GM21423 (cell line): ENCODE results near the gene BMP10.
"Not testable (repeated sequence)": the region's sequence is repeated elsewhere in the genome, so short reads cannot be mapped to it uniquely, and the experiment has no call there.

ENCODE experiments used
- ATAC-seq: cut with Tn5 transposase; IDR thresholded peaks from one replicate; pipeline ENCODE4 v1.9.1; 2021; ENCODE audit warnings: mild to moderate bottlenecking, moderate library complexity; ENCODE audit not compliant: unreplicated experiment

BMP10 gene

DNA sequence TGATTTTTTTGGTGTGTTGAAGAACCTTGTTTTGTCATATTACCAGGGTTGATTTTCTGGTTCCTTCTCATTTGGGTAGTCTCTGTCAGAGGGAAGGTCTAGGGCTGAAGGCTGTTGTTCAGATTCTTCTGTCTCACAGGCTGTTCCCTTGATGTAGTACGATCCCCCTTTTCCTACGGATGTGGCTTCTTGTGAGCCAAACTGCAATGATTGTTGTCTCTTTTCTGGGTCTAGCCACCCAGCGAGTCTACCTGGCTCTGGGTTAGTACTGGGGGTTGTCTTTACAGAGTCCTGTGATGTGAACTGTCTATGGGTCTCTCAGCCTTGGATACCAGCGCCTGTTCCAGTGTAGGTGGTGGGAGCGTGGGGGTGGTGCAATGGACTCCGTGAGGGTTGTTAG, 24.8 kb upstream of the BMP10 start:
- ATAC-seq = not testable (repeated sequence)

DNA sequence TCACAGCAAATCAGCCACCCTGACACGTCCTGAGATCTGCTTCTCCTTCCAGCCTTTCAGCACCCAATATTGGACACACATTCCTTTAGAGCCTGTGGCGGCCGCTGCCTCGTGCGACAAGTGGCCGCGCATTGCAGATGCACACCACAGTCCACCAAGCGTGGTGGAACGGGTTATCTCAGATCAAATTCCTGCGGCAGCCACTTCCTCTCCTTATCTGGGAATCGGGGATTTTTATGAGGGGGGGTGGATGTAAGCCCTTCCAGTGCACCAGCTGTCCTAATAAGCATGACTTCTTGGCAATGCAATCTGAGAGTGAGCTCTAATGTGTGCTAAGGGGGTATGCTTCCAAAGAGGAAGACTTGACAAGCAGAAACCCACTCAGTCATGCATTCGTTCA, 18.3 kb upstream of the BMP10 start:
- no peak for ATAC-seq

DNA sequence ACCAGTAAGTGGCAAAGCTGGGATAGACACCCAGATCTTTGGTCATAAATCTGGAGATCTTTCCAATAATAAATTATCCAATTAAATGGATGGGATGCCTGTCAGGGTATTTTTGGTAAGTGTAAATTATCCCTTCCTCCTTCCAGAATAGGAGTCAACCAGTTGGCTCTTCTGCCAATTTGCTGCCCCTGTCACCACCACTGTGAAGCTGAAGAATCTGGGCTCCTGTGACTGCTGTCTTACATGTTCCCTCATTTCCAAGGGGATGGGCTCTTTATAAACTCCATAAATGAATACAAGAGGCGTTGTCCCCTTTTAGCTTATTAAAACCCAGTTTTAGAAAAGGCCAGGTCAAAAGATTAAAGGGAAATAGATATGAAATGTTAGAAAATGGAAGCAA, 17.8 kb upstream of the BMP10 start:
- no peak for ATAC-seq

DNA sequence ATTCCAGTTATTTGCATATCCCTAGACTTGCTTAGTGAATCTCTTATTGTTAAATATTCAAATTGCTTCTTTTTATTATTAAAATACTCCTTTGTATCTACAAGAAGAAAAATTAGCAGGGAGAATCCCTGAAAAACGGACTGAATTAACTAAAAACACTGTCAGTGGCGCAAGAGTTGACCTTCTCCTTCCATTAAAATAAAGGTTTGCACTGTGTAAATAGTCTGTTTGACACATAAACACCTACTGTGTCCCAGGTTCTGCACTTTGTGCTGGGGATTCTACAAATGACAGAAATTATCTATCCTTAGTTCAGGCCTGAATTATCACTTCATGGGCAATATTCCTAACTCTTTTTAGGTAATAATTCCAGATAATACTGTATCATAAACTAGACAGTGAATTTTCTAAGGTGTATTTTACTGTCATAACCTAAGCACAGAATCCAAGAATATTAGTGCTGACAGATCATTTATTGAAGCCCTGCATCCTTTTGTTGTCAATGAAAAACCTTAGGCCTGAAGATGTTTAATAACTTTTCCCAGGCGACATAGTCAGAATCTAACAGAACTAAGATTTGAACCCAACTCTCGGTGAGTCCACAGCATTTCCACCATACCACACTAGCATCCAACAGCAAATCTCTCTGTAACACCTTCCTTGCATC, 17.0 kb upstream of the BMP10 start:
- no peak for ATAC-seq

DNA sequence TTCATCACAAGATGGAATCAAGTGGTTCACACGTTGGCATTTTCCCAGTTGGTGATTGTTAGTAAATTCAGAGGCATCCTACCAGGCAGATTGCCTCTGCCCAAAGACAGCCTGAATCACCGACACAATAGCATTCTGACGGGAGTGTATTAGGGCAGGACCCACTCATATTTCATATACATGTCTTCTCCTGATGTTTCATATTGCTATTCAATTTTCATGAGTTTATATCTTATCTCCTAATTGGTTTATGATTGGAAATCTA, 14.5 kb upstream of the BMP10 start:
- ATAC-seq = no peak

GRCh38 chr2:68885074-68885810, 14.0 kb upstream of the BMP10 start:
- no peak for ATAC-seq

- no peak for ATAC-seq
Measured at GRCh38 chr2:68880213-68880612, 9.0 kb upstream of the BMP10 start.

DNA sequence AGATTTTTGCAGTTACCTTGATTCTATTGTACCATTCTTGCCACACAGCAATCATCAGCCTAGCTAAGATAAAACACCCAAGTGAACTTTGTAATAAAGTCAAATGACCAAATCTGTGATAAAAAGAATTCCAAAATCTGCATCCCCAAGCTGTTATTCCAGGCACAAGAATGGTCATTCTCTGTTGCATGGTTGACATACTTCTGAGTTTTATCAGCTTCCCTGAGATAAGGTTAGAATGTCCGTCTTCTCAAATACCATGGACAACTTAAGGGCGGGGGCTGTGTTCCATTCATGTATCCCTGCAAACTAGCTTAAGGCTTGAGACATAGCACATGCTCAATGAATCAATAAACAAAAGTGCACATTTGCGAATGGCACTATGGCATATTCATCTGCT, 8.1 kb upstream of the BMP10 start:
- ATAC-seq = no peak

- ATAC-seq = no peak
Measured at GRCh38 chr2:68878753-68879152, 7.6 kb upstream of the BMP10 start.

DNA sequence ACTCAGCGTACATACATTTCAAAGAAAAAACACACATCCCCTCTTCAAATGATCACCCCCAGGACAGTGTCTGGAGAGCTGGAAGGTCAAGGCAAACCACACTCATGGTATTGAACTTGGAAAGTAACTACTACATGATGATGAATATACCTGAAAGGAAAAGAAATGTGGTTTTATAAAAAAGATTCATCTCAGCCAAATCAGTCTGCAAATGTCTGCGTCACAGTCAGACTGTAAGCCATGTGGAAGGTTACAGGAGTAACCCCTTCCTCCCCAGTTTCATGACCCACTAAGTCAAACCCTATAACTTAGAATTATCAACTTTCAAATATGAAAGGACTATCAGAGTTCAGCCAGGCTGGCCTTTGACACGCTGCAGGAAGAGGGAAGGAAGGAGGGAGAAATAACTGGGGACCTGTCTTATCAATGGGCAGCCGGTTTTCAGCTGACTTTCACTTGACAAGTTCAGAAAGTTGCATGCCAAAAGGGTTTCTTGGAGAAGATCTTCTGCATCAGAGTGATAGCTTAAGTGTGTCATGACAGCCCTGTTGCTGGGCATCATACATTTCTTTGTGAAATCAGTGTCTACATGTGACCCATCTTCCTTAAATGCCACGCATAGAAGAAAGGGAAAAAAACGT, 7.0 kb upstream of the BMP10 start:
- ATAC-seq = no peak

DNA sequence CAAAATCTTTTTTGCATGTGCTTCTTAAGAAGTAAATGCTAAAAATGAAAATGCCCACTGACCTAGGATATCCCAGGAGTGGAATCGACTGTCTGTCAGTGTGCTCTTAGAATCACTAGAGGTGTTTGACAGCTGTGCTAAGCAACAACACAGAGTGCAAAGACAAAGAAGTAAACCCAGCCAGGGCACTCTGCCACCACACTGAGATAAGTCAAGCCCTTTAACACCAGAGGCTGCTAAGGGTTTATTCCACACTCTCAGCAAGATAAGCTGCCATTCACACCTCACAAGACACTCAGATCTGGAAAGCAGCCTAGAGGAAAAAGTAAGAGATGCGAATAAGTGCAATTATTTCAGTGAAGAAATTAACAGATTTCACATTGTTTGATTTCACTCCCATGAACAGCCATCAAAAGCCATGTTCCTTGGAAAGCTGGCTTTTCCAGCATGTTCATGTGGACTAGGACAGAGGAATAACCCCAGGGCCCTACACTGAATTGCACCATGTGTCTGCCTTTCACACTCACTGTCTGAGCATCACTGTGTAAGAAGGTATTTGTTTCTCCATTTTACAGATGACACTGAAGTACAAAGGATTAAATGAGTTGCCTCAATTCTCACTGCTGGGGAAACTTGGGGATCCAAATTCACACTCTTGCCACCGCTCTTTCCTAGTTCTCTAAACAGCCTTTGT, 6.0 kb upstream of the BMP10 start:
- no peak for ATAC-seq

DNA sequence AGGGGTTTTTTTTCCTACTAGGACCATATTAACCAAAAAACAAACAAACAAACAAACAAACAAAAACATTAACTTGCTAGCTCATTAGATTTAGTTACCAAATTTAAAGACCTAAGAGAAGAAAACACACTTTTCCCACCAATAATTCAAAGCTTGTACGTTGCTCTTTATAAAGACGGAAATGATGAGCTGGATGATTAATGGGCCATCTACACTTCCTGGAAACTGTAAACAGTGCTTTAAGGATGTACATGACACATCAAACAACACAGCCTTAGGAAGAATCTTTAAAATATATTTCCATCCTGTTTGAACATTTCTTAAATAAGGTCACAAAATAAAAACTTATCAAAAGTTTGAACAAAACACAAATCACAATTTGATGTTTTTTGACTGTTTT, 982 bp downstream of the BMP10 start:
- no peak for ATAC-seq

GRCh38 chr2:68865108-68865507, 6.1 kb downstream of the BMP10 start:
- ATAC-seq = no peak

DNA sequence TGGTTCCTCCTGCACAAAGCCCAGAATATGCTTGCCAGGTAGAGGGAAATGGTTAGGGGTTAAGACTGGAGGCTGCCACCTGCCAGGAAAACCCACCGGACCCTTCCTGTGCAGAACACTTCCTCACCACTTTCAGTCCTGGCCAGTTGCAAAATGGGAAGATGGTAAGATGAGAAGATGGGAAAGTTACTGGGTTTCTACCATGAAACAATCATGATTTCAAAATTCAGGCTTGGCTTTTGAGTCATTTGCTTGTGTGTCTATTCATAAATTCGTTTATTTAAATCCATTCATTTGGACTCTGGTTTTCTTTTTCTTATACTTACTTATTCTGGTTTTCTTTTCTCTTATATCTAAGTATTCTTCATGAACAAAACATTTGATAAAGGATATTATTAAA, 7.2 kb downstream of the BMP10 start:
- ATAC-seq = no peak

GRCh38 chr2:68862889-68863288, 8.3 kb downstream of the BMP10 start:
- ATAC-seq = no peak

GRCh38 chr2:68861330-68861729, 9.9 kb downstream of the BMP10 start:
- ATAC-seq = no peak

DNA sequence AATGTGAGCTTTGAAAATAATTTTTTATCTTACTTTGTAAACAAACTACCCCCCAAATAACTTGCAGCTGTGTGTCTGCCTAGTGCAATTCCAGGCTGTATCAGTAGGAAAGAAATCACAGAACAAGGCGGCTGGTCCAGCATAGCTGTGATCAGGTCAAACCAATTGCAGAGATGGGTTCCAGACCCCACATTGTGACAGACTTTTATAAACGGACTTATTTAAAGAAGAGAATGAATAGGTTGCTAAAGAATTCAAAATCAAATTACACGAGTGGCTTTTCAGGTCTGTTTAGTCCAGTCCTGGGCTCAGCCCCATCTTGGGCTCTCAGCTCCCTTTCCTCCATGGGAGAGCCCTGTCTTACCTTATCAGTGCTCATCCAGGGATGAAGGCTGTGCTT, 11.1 kb downstream of the BMP10 start:
- no peak for ATAC-seq

DNA sequence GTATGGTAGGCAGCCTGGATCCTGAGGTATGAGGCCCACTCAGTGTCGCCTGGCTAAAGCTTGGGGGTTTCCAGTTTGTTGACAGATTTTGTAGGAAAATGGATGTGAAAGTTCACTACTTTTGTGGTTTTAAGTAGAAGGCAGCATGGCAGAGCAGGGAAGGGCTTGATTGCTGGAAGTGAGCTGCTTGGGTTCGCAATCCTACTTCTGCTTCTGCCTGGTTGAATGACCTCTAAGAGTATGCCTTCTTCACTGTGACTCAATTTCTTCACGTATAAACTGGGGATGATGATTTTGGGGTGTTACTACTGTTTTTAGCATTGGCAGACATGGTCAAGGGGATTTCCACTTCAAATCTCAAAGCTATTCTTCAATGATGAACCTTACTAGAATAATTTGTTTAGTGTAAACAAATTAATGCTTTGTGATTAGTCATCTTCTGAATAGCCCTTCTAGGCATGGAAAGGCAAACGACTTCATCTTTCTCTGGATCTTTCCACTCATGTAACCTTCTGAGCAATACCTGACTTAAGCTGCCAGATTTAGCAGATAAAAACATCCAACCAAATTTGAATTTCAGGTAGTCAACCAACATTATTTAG, 13.2 kb downstream of the BMP10 start:
- ATAC-seq = no peak

DNA sequence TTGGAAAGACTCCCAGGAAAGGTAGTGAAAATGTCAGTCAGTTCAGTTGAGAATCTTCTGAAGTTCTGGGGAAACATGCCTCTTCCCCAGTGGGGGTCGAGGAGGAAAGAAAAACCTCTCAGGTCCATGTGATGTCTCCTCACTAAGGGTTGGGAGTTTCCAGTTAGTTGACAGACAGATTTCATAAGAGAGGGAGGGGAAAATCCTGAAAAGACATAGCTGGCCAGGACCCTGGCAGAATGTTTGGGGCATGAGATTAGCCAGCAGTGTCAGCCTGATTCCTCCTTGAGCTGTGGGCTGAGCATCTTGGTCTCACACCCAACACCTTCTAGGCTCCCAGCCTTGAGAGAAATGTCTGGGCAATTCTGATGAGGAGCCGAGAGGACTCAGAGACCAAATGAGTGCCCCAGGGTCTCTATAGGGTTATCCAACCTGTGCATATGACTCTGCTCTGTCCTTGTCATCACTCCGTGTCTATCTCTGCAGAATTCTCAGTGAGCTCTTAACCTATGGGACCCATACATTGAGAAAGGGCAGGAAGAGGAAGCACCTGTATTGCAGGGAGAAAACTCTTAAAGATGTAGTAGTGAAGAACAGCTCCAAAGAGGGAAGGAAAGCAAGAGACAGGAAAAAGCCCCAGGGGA, 13.9 kb downstream of the BMP10 start:
- no peak for ATAC-seq

DNA sequence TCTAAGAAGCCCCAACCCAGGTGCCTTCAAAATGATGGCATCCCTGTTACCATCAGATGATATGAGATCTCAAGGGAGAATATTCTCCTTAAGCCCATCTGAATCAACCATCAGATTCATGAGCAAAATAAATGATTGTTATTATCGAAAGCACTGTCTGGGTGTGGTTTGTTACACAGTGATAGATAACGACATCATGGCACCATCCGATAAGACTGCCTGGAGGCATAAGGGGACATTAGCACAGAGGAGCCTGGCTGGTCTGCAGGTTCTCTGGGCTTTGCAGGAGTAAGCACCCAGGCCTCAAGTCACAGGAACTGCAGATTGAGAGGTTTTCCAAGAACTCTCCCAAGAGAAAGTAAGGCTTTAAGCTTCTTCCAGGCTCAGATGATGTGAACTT, 15.6 kb downstream of the BMP10 start:
- no peak for ATAC-seq

- no peak for ATAC-seq
Measured at GRCh38 chr2:68854476-68854875, 16.7 kb downstream of the BMP10 start.
